Lower lobe of right lung (tissue), 2 donors: ENCODE results near the gene LRRC32. TPM values are rescaled to one million over a fixed set of nuclear protein-coding genes. Genes with fewer than 3 reads are reported as not detected.
A peak's percentile ranks its signal among the peaks of the same experiment; 100 is the strongest.

Experiments used
- ATAC-seq, 2 donors: fragments of 200-7000 bp; cut with Tn5 transposase; one replicate each; pipeline ENCODE4 v1.9.1; 2020 to 2022; ENCODE audit warnings: mild to moderate bottlenecking in 2 of 2, moderate library complexity in 2 of 2
- DNase-seq: peaks from one replicate; pipeline ENCODE4 v3.0.0-alpha.2; 2020
- H3K27ac ChIP-seq: fragments of 200-600 bp; one replicate; pipeline ENCODE4 v1.8.0; 2022
- H3K27me3 ChIP-seq: fragments of 200-600 bp; one replicate; pipeline ENCODE4 v1.8.0; 2022; ENCODE audit warnings: low read depth
- H3K36me3 ChIP-seq: fragments of 200-600 bp; one replicate; pipeline ENCODE4 v1.8.0; 2022; ENCODE audit warnings: mild to moderate bottlenecking
- H3K4me1 ChIP-seq: fragments of 200-600 bp; one replicate; pipeline ENCODE4 v1.8.0; 2022
- H3K4me3 ChIP-seq: fragments of 200-600 bp; one replicate; pipeline ENCODE4 v1.8.0; 2022; ENCODE audit warnings: mild to moderate bottlenecking
- H3K9me3 ChIP-seq: fragments of 200-600 bp; one replicate; pipeline ENCODE4 v1.8.0; 2022
- intact Hi-C: fragments of 100-400 bp; cut with DNase I; formaldehyde crosslinking; loops from one replicate; pipeline ENCODE4 v1.11.0; 2022
- total RNA-seq: library from RNA; stranded (reverse); fragmentation: NEBNext Ultra II Directional; extraction: Animal tissue kit (Norgen Biotek cat#: 25700); gene quantifications from one replicate; pipeline ENCODE4 v1.2.1, GENCODE V29; 2021
- TF ChIP-seq, protein P1 (sequence below): fragments of 200-600 bp; IDR thresholded peaks from one replicate; pipeline ENCODE4 v1.8.0; 2022; ENCODE audit warnings: antibody characterized with exemption, mild to moderate bottlenecking
- donor health status: DM: no; HTN: yes; CAD: no; lungs with severe emphysema.

The LRRC32 gene
- total RNA-seq, 1 donor from 2014 or later, result 121 TPM

DNA sequence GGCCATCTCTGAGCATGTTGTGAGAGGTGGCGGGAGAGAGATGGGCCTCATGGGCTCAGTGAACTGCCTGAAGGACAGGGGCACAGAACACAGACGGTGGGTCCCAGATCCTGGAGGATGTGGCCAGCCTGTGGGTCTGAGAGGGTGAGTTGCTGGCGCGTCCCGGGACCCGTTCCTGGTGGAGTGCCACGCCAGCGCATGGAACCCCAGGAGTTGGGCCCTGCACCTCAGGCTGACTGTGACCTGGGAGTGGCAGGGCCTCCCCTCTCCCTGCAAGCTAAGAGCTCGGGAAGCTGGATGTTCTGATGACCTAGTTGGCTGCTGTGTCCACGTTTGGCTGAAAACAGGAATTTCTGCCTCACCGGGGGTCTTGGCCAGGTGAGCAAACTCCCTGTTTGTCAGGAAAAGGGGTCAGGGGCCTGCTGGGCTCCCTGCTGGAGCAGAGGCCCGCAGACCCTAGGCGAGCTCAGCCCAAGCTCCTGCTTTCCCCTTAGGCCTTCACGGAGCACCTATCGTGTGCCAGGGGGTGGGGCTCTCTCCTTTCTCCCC lies 15.0 kb downstream of the LRRC32 start:
- H3K4me3 ChIP-seq, result no peak overlapping the region
- no peaks in the 10 kb centered on the region for H3K9me3 ChIP-seq
- no peak for ATAC-seq
- TF ChIP-seq, protein P1, sequence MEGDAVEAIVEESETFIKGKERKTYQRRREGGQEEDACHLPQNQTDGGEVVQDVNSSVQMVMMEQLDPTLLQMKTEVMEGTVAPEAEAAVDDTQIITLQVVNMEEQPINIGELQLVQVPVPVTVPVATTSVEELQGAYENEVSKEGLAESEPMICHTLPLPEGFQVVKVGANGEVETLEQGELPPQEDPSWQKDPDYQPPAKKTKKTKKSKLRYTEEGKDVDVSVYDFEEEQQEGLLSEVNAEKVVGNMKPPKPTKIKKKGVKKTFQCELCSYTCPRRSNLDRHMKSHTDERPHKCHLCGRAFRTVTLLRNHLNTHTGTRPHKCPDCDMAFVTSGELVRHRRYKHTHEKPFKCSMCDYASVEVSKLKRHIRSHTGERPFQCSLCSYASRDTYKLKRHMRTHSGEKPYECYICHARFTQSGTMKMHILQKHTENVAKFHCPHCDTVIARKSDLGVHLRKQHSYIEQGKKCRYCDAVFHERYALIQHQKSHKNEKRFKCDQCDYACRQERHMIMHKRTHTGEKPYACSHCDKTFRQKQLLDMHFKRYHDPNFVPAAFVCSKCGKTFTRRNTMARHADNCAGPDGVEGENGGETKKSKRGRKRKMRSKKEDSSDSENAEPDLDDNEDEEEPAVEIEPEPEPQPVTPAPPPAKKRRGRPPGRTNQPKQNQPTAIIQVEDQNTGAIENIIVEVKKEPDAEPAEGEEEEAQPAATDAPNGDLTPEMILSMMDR, result no peak
- peaks cover 29% of the 10 kb centered on the region for H3K36me3 ChIP-seq
- peak overlapping the region; percentile 64 for H3K27ac ChIP-seq
- peaks cover 41% of the 10 kb centered on the region for H3K4me1 ChIP-seq
- H3K27me3 ChIP-seq, result no peaks in the 10 kb centered on the region
- intact Hi-C loops, result no loop called here
- no peak for DNase-seq

DNA sequence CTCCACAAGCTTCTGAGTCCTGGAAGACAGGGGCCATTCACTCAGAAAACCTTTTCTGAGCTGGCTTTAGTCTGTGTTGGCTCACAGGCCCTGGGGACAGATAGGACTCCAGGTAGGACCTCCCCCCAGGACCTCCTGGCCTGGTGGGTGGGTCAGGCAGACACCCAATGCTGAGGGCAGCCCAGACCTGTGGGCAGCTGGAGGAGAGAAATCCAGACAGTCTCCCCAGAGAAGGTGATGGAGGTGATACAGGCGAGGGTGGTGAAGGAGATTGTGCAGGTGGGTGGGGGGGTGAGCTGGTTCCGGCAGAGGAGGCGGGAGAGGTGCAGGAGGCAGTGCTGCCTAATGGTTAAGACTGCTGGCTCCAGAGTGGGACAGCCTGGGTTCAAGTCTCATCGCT lies 15.6 kb downstream of the LRRC32 start:
- Histone ChIP-seq H3K4me3 (no peak overlapping the region), H3K4me1 (peaks cover 41% of the 10 kb centered on the region), H3K27me3 (no peaks in the 10 kb centered on the region), H3K9me3 (no peaks in the 10 kb centered on the region), H3K27ac (peak overlapping the region; percentile 64), H3K36me3 (peaks cover 23% of the 10 kb centered on the region)
- DNase-seq, result no peak
- TF ChIP-seq, protein P1, result no peak
- intact Hi-C loops, result no loop called here
- no peak for ATAC-seq

DNA sequence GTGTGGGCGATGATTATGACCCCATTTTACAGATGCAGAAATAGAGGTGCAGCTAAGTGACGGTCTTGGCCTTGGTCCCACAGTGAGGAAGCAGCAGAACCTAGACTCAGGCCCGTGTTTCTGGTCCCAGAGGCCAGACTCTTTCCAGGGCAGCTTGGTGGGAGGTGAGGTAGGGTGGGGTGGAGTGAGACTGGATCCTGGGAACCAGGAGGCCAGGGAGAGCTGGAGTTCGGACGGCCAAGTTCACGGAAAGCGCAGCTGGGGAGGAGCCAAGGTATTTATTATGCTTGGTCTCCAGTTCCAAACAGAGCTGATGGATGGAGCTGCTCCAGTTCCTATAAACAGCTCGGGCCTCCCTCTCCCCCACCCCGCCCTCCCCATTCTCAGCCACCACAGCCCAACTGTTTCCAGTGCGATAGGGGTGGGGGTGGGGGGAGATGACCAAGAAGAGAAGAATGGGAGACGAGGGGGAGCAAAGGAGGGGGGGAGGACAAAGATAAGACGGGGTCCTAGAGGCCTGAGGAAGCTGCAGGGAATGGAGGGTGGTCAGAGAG lies 16.2 kb downstream of the LRRC32 start:
- Histone ChIP-seq H3K27me3 (no peaks in the 10 kb centered on the region), H3K4me1 (peaks cover 41% of the 10 kb centered on the region), H3K36me3 (peaks cover 18% of the 10 kb centered on the region), H3K4me3 (no peak overlapping the region), H3K27ac (peak overlapping the region; percentile 64), H3K9me3 (no peaks in the 10 kb centered on the region)
- TF ChIP-seq, protein P1, result no peak
- no peak for DNase-seq
- ATAC-seq, result peak; percentile 6 to 44
- intact Hi-C loops, result no loop called here

DNA sequence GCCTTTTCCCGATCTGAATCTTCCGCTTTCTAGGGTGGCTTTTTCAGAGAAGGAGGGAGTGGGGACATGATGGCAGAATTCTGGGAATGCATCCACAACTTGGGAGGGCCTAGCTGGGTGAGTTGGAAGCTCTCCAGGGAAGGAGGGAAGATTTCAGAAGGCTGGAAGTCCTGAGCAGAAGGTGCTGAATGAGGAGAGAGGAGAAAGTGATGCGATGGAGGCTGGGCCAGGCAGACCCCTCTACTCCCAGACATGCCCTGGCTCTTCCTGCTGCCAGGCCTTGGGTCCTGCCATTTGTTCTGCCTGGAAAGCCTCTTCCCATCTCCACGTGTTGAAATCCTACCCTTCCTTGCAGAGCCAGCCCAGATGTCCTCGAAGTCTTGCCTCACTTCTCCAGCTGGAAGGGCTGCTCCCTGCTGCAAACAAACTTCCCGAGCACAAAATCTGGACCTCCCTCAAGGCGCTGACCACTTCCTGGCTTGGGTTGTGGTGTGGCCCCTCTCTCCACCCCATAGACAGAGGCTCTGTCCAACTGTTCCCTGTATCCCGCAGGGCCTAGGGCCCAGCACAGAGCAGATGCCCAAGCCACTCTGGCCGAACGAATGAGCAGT lies 16.8 kb downstream of the LRRC32 start:
- TF ChIP-seq, protein P1, result no peak
- Histone ChIP-seq H3K4me1 (peaks cover 41% of the 10 kb centered on the region), H3K27me3 (no peaks in the 10 kb centered on the region), H3K9me3 (no peaks in the 10 kb centered on the region), H3K27ac (peak overlapping the region; percentile 64), H3K4me3 (no peak overlapping the region), H3K36me3 (peaks cover 13% of the 10 kb centered on the region)
- ATAC-seq (peak; percentile 15 to 42), DNase-seq (no peak)
- intact Hi-C loops, result no loop called here

DNA sequence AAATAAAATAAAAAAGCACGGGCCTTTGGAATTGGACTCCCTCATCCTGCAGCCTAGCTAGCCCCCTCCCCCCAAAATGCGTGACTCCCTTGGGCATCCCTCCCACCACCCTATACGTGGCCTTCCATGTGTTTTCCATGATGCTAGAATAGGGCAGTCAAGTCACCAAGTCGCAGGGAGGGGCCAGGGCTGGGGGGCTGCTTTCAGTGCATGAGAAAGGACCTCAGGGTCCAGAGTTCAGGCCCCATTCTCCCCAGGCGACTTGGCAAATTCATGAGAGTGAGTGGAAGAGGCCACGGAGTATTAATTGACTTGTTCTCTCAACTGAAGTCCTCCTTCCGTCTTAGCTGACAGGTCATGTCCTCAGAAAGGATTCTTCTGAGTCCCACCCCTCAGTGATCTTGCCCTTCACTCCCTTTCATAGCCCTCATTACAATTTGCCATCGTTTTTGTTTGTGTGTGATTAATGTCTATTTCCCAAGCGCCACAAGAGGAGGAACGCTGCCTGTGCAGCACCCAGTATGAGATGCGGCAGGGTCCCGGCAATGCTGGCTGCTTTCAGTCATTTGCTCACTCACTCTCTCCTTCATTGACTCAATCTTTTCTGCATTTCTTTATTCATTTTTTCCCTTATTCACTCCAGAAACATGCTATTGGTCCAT lies 17.4 kb downstream of the LRRC32 start:
- no peak for DNase-seq
- H3K4me1 ChIP-seq, result peaks cover 41% of the 10 kb centered on the region
- H3K27ac ChIP-seq, result peak overlapping the region; percentile 64
- peaks cover 8% of the 10 kb centered on the region for H3K36me3 ChIP-seq
- H3K27me3 ChIP-seq, result no peaks in the 10 kb centered on the region
- no peak overlapping the region for H3K4me3 ChIP-seq
- H3K9me3 ChIP-seq, result no peaks in the 10 kb centered on the region
- TF ChIP-seq, protein P1, result no peak
- intact Hi-C loops, result no loop called here
- ATAC-seq, result no peak
